Body of pancreas (tissue), 4 donors: ENCODE results near the gene ARHGAP15.

Source experiments
- CTCF ChIP-seq, 7 experiments: fragments of 450-650 bp in 4 of 7; fragments of 200-600 bp in 3 of 7; sonication (generic) in 3 of 7; IDR thresholded peaks; one replicate each; pipeline ENCODE4 v1.5.1; 2016 to 2019; ENCODE audit warnings: antibody characterized with exemption in 7 of 7
- POLR2A ChIP-seq, 3 donors: fragments of 450-650 bp; IDR thresholded peaks; one replicate each; pipeline ENCODE4 v1.6.1; 2016; ENCODE audit warnings: antibody characterized with exemption in 3 of 3, mild to moderate bottlenecking in 2 of 3

DNA sequence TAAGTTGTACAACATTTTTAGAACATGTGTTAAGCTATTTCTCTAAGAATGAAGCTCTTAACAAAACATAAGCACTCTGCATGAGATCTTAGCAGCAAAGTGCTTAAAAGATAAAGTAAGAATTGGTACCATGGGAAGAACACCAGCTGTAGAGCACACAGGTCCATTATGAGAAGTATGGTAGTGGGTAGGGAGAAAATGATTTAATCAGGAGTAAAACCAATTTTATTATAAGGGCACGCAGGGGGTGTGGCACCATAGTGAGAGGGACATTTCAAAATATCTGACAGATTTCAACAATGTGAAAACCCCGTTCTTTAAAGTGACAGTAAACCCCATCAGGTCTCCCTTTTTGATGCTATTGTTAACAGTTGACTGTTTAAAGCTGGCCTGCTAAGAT lies 492.9 kb downstream of the ARHGAP15 start:
- TF ChIP-seq CTCF (IDR thresholded peaks at IDR 0.05) (no peak), POLR2A (IDR thresholded peaks at IDR 0.05) (no peak)
